HCT116 (cell line): ENCODE data around the gene ANTKMT. TPM values are rescaled to one million over a fixed set of nuclear protein-coding genes. Genes with fewer than 3 reads are reported as not detected.

ENCODE experiments used
- ATAC-seq: fragments of 200-7000 bp; cut with Tn5 transposase; 2 replicates; pipeline ENCODE4 v1.9.1; 2020; ENCODE audit warnings: mild to moderate bottlenecking, moderate library complexity
- BruUV-seq: library from RNA; stranded (reverse); fragments of 400-500 nt; replicated peaks from 2 replicates; lab custom pipeline; 2021; lab: Mats Ljungman, UMichigan
- CTCF ChIA-PET: fragments of 300-600 bp; sonication (Branson Sonifier 250); formaldehyde crosslinking; loops from one replicate; lab custom pipeline; 2021; ENCODE audit warnings: antibody characterized with exemption; lab: Charles Lee
- POLR2A ChIA-PET: fragments of 300-600, 350-600 bp; sonication (Branson Sonifier 250); formaldehyde crosslinking; loops from one replicate; lab custom pipeline; 2021; ENCODE audit warnings: antibody characterized with exemption; lab: Charles Lee
- RAD21 ChIA-PET, 2 experiments: fragments of 300-600 bp; sonication (Branson Sonifier 250); formaldehyde crosslinking; loops; one replicate each; lab custom pipeline; 2023; ENCODE audit warnings: low total read pairs in 2 of 2; ENCODE audit not compliant: uncharacterized antibody in 2 of 2, unreplicated experiment in 2 of 2, low non-redundant PET in 1 of 2; lab: Charles Lee
- DNase-seq: peaks from one replicate; pipeline ENCODE4 v3.0.0-alpha.2; 2010; ENCODE audit warnings: low read depth, low spot score
- H2AFZ ChIP-seq: fragments of 200-600 bp; shearing (Covaris generic), sonication (generic); 2 replicates; pipeline ENCODE4 v1.6.1; 2017; ENCODE audit warnings: low read depth, mixed run types, mixed read lengths, antibody characterized with exemption, low read length; ENCODE audit not compliant: poor library complexity, severe bottlenecking
- H3K27ac ChIP-seq: 2 replicates; pipeline ENCODE4 v1.5.1; 2012; ENCODE audit warnings: low read depth, low read length
- H3K27me3 ChIP-seq: fragments of 200-600 bp; sonication (generic); 2 replicates; pipeline ENCODE4 v1.6.1; 2016; ENCODE audit warnings: mixed run types, low read length, mixed read lengths; ENCODE audit not compliant: insufficient read depth
- H3K36me3 ChIP-seq, 2 experiments: fragments of 200-500 bp in 1 of 2; fragments of 200-600 bp in 1 of 2; sonication (Bioruptor generic) in 1 of 2; sonication (generic) in 1 of 2; 2 replicates each; pipeline versions ENCODE4 v1.5.1 to v1.6.1; 2014 to 2016; ENCODE audit warnings: low read length in 2 of 2, inconsistent platforms in 1 of 2, mixed read lengths in 1 of 2, mixed run types in 1 of 2; ENCODE audit not compliant: insufficient read depth in 2 of 2, control insufficient read depth in 1 of 2
- H3K4me1 ChIP-seq, 2 experiments: fragments of 200-600 bp in 1 of 2; sonication (generic) in 1 of 2; 2 replicates each; pipeline versions ENCODE4 v1.5.1 to v1.6.1; 2012 to 2017; ENCODE audit warnings: low read length in 2 of 2, inconsistent platforms in 1 of 2, mild to moderate bottlenecking in 1 of 2, mixed read lengths in 1 of 2, mixed run types in 1 of 2, moderate library complexity in 1 of 2; ENCODE audit not compliant: insufficient read depth in 2 of 2, control insufficient read depth in 1 of 2
- H3K4me2 ChIP-seq: fragments of 200-600 bp; sonication (generic); 2 replicates; pipeline ENCODE4 v1.6.1; 2017; ENCODE audit warnings: mixed run types, low read length, mixed read lengths
- H3K4me3 ChIP-seq, 2 experiments: fragments of 200-600 bp in 1 of 2; sonication (generic) in 1 of 2; replicated peaks in 1 of 2; 2 replicates each; pipeline ENCODE4 v1.5.1; 2011 to 2016; ENCODE audit warnings: low read length in 2 of 2, control low read depth in 1 of 2, low read depth in 1 of 2, mild to moderate bottlenecking in 1 of 2, mixed read lengths in 1 of 2, mixed run types in 1 of 2
- H3K79me2 ChIP-seq: fragments of 200-600 bp; sonication (generic); 2 replicates; pipeline ENCODE4 v1.6.1; 2017; ENCODE audit warnings: mild to moderate bottlenecking, mixed run types, low read length, moderate library complexity, mixed read lengths; ENCODE audit not compliant: insufficient read depth
- H3K9ac ChIP-seq: fragments of 200-600 bp; sonication (generic); 2 replicates; pipeline ENCODE4 v1.6.1; 2016; ENCODE audit warnings: low read length, mixed read lengths
- H3K9me2 ChIP-seq: fragments of 200-600 bp; sonication (generic), shearing (Covaris generic); 2 replicates; pipeline ENCODE4 v1.6.1; 2017; ENCODE audit warnings: mixed run types, mild to moderate bottlenecking, moderate library complexity; ENCODE audit not compliant: insufficient read depth
- H3K9me3 ChIP-seq, 2 experiments: fragments of 200-500 bp in 1 of 2; fragments of 200-600 bp in 1 of 2; sonication (Bioruptor generic) in 1 of 2; sonication (generic) in 1 of 2; 2 replicates each; pipeline ENCODE4 v1.6.1; 2014 to 2017; ENCODE audit warnings: low read length in 2 of 2, mixed read lengths in 2 of 2, inconsistent platforms in 1 of 2, low read depth in 1 of 2, mild to moderate bottlenecking in 1 of 2, mixed run types in 1 of 2, moderate library complexity in 1 of 2; ENCODE audit not compliant: control insufficient read depth in 1 of 2, insufficient read depth in 1 of 2
- H4K20me1 ChIP-seq: fragments of 200-600 bp; sonication (generic), shearing (Covaris generic); 2 replicates; pipeline ENCODE4 v1.6.1; 2017; ENCODE audit warnings: mixed run types, mild to moderate bottlenecking, moderate library complexity; ENCODE audit not compliant: insufficient read depth
- CEBPB ChIP-seq: IDR thresholded peaks from 2 replicates; pipeline ENCODE4 v1.6.1; 2012; ENCODE audit warnings: low read depth
- ZFX ChIP-seq: fragments of 450-650 bp; IDR thresholded peaks from 2 replicates; pipeline ENCODE4 v1.6.1; 2017
- ZNF274 ChIP-seq: fragments of 200-500 bp; sonication (Bioruptor generic); IDR thresholded peaks from 2 replicates; pipeline ENCODE4 v1.6.1; 2014; ENCODE audit warnings: mild to moderate bottlenecking, low read depth, low read length, inconsistent platforms
- intact Hi-C: fragments of 100-400 bp; cut with micrococcal nuclease; formaldehyde crosslinking; loops from 2 replicates; pipeline ENCODE4 v1.10.0; 2022
- total RNA-seq: library from RNA; stranded (reverse); gene quantifications from one replicate; pipeline ENCODE4 v1.2.1, GENCODE V29; 2021; ENCODE audit not compliant: unreplicated experiment
- TF ChIP-seq, protein P1 (sequence below), 3 experiments: fragments of 200-600 bp in 1 of 3; sonication (generic) in 1 of 3; IDR thresholded peaks in 2 of 3; conservative IDR thresholded peaks in 1 of 3; 2 replicates each; pipeline ENCODE4 v1.5.1; 2012 to 2017; ENCODE audit warnings: low read depth in 2 of 3, low read length in 2 of 3, antibody characterized with exemption in 1 of 3, borderline replicate concordance in 1 of 3, control low read depth in 1 of 3, mild to moderate bottlenecking in 1 of 3, mixed read lengths in 1 of 3, mixed run types in 1 of 3, moderate library complexity in 1 of 3; ENCODE audit not compliant: insufficient read depth in 1 of 3

ANTKMT gene
- total RNA-seq, 1 experiment from 2014 or later, result 65.4 TPM

DNA sequence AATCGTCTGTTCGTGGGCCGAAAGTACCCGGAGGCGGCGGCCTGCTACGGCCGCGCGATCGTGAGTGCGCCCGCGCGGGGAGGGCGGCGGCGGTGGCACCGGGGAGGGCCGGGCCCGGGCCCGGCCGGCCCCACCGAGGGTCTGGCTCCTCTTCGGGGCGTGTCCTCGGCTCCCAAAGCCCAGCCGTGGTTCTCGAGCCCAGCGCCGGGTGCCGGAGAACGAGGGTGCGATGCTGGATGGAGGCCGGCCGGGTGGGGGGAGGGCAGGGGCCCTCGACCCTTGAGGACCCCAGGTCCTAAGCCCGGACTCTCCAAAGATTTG lies 40.4 kb upstream of the ANTKMT start:
- H3K9me3 ChIP-seq, result no peaks in the 10 kb centered on the region
- H3K9me2 ChIP-seq, result no peaks in the 10 kb centered on the region
- TF ChIP-seq CEBPB (no peak), ZFX (peak; percentile 82)
- H3K27ac ChIP-seq, result peak overlapping the region; percentile 98
- H3K4me1 ChIP-seq, result peaks cover 13 to 48% of the 10 kb centered on the region in 2 experiments
- peaks cover 38% of the 10 kb centered on the region for H3K79me2 ChIP-seq
- peaks cover 0 to 26% of the 10 kb centered on the region in 2 experiments; a peak in 2 of 4 replicates for H3K36me3 ChIP-seq
- POLR2A ChIA-PET, result no interaction called here
- H3K4me3 ChIP-seq, result peak overlapping the region; percentile 66 to 90
- CTCF ChIA-PET, result interaction anchor here (1.1 kb wide), 1 partner anchor 9 kb away, joined by 3 read pairs; the partner anchor contains the start of gene WDR24
- RAD21 ChIA-PET, result no interaction called here
- no peak overlapping the region for H2AFZ ChIP-seq
- peak overlapping the region; percentile 97 for H3K4me2 ChIP-seq
- DNase-seq (no peak), ATAC-seq (no peak)
- no peaks in the 10 kb centered on the region for H3K27me3 ChIP-seq
- H4K20me1 ChIP-seq, result no peaks in the 10 kb centered on the region
- intact Hi-C loops, result no loop called here
- no TSS peak for BruUV-seq
- H3K9ac ChIP-seq, result peak overlapping the region; percentile 92

DNA sequence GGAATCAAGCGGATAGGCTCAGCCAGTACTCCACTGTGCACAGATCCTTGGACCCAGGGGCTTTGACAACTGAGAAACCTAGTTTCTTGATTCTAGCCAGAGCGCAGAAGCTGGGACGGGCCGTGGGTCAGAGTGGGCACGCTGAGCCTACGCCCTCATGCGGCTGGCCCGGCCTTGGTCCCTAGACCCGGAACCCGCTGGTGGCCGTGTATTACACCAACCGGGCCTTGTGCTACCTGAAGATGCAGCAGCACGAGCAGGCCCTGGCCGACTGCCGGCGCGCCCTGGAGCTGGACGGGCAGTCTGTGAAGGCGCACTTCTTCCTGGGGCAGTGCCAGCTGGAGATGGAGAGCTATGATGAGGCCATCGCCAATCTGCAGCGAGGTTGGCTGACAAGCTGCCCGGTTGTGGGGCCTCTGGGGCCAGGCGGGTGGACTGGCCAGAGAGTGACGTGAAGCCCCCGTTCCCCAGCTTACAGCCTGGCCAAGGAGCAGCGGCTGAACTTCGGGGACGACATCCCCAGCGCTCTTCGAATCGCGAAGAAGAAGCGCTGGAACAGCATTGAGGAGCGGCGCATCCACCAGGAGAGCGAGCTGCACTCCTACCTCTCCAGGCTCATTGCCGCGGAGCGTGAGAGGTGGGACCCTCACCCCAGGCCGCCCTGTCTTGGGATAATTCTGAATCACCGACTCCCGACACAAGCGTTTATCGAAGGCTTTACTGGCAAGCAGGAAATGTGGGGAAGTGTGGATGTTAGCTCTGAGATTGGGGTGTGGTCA lies 39.8 kb upstream of the ANTKMT start:
- Histone ChIP-seq H3K79me2 (peaks cover 38% of the 10 kb centered on the region), H3K4me2 (peak overlapping the region; percentile 97), H4K20me1 (no peaks in the 10 kb centered on the region), H3K27me3 (no peaks in the 10 kb centered on the region), H3K9me3 (no peaks in the 10 kb centered on the region), H3K4me1 (peaks cover 13 to 54% of the 10 kb centered on the region in 2 experiments), H3K9ac (peak overlapping the region; percentile 92), H3K9me2 (no peaks in the 10 kb centered on the region), H2AFZ (no peak overlapping the region), H3K4me3 (peak overlapping the region; percentile 66 to 90), H3K36me3 (peaks cover 0 to 26% of the 10 kb centered on the region in 2 experiments; a peak in 2 of 4 replicates), H3K27ac (peak overlapping the region; percentile 98)
- TF ChIP-seq, protein P1, sequence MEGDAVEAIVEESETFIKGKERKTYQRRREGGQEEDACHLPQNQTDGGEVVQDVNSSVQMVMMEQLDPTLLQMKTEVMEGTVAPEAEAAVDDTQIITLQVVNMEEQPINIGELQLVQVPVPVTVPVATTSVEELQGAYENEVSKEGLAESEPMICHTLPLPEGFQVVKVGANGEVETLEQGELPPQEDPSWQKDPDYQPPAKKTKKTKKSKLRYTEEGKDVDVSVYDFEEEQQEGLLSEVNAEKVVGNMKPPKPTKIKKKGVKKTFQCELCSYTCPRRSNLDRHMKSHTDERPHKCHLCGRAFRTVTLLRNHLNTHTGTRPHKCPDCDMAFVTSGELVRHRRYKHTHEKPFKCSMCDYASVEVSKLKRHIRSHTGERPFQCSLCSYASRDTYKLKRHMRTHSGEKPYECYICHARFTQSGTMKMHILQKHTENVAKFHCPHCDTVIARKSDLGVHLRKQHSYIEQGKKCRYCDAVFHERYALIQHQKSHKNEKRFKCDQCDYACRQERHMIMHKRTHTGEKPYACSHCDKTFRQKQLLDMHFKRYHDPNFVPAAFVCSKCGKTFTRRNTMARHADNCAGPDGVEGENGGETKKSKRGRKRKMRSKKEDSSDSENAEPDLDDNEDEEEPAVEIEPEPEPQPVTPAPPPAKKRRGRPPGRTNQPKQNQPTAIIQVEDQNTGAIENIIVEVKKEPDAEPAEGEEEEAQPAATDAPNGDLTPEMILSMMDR (IDR thresholded peaks at IDR 0.05 in 2 of 3, conservative IDR thresholded peaks at IDR 0.05 in 1 of 3; ENCODE audit: borderline replicate concordance in 1 of 3, insufficient read depth in 1 of 3, low read depth in 2 of 3, low read length in 2 of 3), result peak in 1 of 3 experiments; percentile 14; a peak in 2 of 6 replicates
- TF ChIP-seq ZNF274, result no peak
- intact Hi-C loops, result no loop called here
- no TSS peak for BruUV-seq
- ATAC-seq (peak; percentile 5; the same call in 1 of the 2 replicates), DNase-seq (no peak)
- ChIA-PET CTCF (interaction anchor here (1.1 kb wide), 1 partner anchor 9 kb away, joined by 3 read pairs; the partner anchor contains the start of gene WDR24), POLR2A (no interaction called here), RAD21 (no interaction called here)
